Brain pericyte (primary cell): ENCODE results near the gene SBF1.

ENCODE experiments used
- DNase-seq: peaks from one replicate; pipeline ENCODE4 v3.0.0-alpha.2; 2012; ENCODE audit warnings: low read depth, low spot score

Gene SBF1

GRCh38 chr22:50483977-50484853 lies 9.4 kb upstream of the SBF1 start:
- no peak for DNase-seq

- DNase-seq: no peak
Observed at GRCh38 chr22:50483556-50483955, 8.7 kb upstream of the SBF1 start.

GRCh38 chr22:50483106-50483505 lies 8.3 kb upstream of the SBF1 start:
- no peak for DNase-seq

GRCh38 chr22:50482107-50483074 lies 7.6 kb upstream of the SBF1 start:
- no peak for DNase-seq

GRCh38 chr22:50481440-50482106 lies 6.7 kb upstream of the SBF1 start, which contains the start of gene ADM2:
Gene ADM2, plus strand, starts transcription at chr22:50481543. Its CDS starts 305 bp downstream, at chr22:50481848.
- no peak for DNase-seq

GRCh38 chr22:50481045-50481439 lies 6.2 kb upstream of the SBF1 start:
- DNase-seq: no peak

GRCh38 chr22:50479721-50480120 lies 4.9 kb upstream of the SBF1 start:
- DNase-seq: no peak

- DNase-seq: no peak
Observed at GRCh38 chr22:50477923-50478322, 3.1 kb upstream of the SBF1 start.

- no peak for DNase-seq
Observed at GRCh38 chr22:50476868-50477267, 2.0 kb upstream of the SBF1 start.

GRCh38 chr22:50475652-50476002 lies 792 bp upstream of the SBF1 start:
- DNase-seq: no peak

GRCh38 chr22:50473855-50474671 lies 772 bp downstream of the SBF1 start:
- DNase-seq: no peak

GRCh38 chr22:50473088-50473487 lies 1.7 kb downstream of the SBF1 start:
- DNase-seq: no peak

- no peak for DNase-seq
Observed at GRCh38 chr22:50471962-50472361, 2.9 kb downstream of the SBF1 start.

- DNase-seq: no peak
Observed at GRCh38 chr22:50471197-50471847, 3.5 kb downstream of the SBF1 start.

GRCh38 chr22:50470491-50470890 lies 4.3 kb downstream of the SBF1 start:
- DNase-seq: no peak

- no peak for DNase-seq
Observed at GRCh38 chr22:50469377-50470305, 5.2 kb downstream of the SBF1 start.

- DNase-seq: no peak
Observed at GRCh38 chr22:50468626-50469025, 6.2 kb downstream of the SBF1 start.

GRCh38 chr22:50467773-50468440 lies 6.9 kb downstream of the SBF1 start:
- DNase-seq: no peak

GRCh38 chr22:50467341-50467740 lies 7.5 kb downstream of the SBF1 start:
- no peak for DNase-seq
